Liver (tissue), 2 donors: ENCODE measurements around the gene PRR13.
"Not testable (repeated sequence)": the region's sequence is repeated elsewhere in the genome, so short reads cannot be mapped to it uniquely, and the experiment has no call there.

Experiments used
- TAF1 ChIP-seq: conservative IDR thresholded peaks from 2 replicates; pipeline ENCODE4 v1.6.1; 2016; ENCODE audit warnings: antibody characterized with exemption, mild to moderate bottlenecking
- TF ChIP-seq, protein P1 (sequence below): IDR thresholded peaks from 2 replicates; pipeline ENCODE4 v1.6.1; 2016; ENCODE audit warnings: antibody characterized with exemption, mild to moderate bottlenecking
- donor health status: healthy.

DNA sequence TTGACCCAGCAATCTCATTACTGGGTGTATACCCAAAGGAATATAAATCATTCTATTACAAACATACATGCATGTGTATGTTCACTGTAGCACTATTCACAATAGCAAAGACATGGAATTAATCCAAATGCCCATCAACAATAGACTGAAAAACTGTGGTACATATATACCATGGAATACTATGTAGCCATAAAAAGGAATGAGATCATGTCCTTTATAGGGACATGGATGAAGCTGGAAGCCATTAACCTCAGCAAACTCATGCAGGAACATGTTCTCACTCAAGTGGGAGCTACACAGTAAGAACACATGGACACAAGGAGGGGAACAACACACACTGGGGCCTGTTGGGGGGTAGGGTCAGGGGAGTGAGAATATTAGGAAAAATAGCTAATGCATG lies 2.0 kb upstream of the PRR13 start:
- TF ChIP-seq, protein P1, sequence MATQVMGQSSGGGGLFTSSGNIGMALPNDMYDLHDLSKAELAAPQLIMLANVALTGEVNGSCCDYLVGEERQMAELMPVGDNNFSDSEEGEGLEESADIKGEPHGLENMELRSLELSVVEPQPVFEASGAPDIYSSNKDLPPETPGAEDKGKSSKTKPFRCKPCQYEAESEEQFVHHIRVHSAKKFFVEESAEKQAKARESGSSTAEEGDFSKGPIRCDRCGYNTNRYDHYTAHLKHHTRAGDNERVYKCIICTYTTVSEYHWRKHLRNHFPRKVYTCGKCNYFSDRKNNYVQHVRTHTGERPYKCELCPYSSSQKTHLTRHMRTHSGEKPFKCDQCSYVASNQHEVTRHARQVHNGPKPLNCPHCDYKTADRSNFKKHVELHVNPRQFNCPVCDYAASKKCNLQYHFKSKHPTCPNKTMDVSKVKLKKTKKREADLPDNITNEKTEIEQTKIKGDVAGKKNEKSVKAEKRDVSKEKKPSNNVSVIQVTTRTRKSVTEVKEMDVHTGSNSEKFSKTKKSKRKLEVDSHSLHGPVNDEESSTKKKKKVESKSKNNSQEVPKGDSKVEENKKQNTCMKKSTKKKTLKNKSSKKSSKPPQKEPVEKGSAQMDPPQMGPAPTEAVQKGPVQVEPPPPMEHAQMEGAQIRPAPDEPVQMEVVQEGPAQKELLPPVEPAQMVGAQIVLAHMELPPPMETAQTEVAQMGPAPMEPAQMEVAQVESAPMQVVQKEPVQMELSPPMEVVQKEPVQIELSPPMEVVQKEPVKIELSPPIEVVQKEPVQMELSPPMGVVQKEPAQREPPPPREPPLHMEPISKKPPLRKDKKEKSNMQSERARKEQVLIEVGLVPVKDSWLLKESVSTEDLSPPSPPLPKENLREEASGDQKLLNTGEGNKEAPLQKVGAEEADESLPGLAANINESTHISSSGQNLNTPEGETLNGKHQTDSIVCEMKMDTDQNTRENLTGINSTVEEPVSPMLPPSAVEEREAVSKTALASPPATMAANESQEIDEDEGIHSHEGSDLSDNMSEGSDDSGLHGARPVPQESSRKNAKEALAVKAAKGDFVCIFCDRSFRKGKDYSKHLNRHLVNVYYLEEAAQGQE: not testable (repeated sequence)
- TF ChIP-seq TAF1: not testable (repeated sequence)
